ENCODE data around the gene NACA2. TPM values are rescaled to one million over a fixed set of nuclear protein-coding genes. Genes with fewer than 3 reads are reported as not detected.

The NACA2 gene
- total RNA-seq, 1 donor from 2014 or later = not detected

DNA sequence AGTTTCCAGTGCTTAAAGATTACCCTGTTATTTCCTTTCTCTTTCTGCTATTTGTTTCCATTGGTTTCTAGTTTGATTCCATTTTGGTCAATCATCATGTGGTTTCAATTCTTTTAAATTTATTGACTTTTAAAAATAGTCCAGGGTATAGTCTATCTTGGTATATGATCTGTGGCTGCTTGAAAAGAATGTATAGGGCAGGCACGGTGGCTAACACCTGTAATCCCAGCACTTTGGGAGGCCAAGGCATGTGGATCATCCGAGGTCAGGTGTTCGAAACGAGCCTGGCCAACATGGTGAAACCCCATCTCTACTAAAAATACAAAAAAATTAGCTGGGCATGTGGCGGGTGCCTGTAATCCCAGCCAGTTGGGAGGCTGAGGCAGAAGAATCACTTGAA lies 34.5 kb upstream of the NACA2 start:
- H3K9me3 Mint-ChIP-seq (ENCODE audit: low read depth) = peaks cover 13% of the 10 kb centered on the region
- DNase-seq (ENCODE audit: low spot score) = no peak
- H3K27ac Mint-ChIP-seq (ENCODE audit: unreplicated experiment) = no peak overlapping the region
- no peaks in the 10 kb centered on the region for H3K27me3 Mint-ChIP-seq (ENCODE audit: low read depth)
- H3K4me3 Mint-ChIP-seq (ENCODE audit: unreplicated experiment) = no peak overlapping the region
- no peaks in the 10 kb centered on the region for H3K4me1 Mint-ChIP-seq (ENCODE audit: low read depth)
- no peaks in the 10 kb centered on the region for H3K36me3 Mint-ChIP-seq (ENCODE audit: low read depth)
- TF ChIP-seq, protein P1, sequence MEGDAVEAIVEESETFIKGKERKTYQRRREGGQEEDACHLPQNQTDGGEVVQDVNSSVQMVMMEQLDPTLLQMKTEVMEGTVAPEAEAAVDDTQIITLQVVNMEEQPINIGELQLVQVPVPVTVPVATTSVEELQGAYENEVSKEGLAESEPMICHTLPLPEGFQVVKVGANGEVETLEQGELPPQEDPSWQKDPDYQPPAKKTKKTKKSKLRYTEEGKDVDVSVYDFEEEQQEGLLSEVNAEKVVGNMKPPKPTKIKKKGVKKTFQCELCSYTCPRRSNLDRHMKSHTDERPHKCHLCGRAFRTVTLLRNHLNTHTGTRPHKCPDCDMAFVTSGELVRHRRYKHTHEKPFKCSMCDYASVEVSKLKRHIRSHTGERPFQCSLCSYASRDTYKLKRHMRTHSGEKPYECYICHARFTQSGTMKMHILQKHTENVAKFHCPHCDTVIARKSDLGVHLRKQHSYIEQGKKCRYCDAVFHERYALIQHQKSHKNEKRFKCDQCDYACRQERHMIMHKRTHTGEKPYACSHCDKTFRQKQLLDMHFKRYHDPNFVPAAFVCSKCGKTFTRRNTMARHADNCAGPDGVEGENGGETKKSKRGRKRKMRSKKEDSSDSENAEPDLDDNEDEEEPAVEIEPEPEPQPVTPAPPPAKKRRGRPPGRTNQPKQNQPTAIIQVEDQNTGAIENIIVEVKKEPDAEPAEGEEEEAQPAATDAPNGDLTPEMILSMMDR (IDR thresholded peaks at IDR 0.05) = no peak

DNA sequence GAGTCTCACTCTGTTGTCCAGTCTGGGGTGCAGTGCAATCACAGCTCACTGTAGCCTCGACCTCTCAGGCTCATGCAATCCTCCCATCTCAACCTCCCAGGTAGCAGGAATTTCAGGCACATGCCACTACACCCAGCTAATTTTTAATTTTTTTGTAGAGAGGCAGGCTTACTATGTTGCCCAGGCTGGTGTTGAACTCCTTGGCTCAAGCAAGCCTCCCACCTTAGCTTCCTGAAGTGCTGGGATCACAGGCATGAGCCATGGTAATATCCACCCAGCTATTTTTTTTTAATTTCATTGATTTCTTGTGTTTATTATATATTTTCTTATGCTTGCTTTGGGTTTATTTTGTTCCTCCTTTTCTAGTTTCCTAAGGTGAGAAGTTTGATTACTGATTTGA lies 33.9 kb upstream of the NACA2 start:
- no peak overlapping the region for H3K27ac Mint-ChIP-seq (ENCODE audit: unreplicated experiment)
- no peaks in the 10 kb centered on the region for H3K36me3 Mint-ChIP-seq (ENCODE audit: low read depth)
- no peak overlapping the region for H3K4me3 Mint-ChIP-seq (ENCODE audit: unreplicated experiment)
- TF ChIP-seq, protein P1 (IDR thresholded peaks at IDR 0.05) = no peak
- H3K9me3 Mint-ChIP-seq (ENCODE audit: low read depth) = peaks cover 17% of the 10 kb centered on the region
- no peak for DNase-seq (ENCODE audit: low spot score)
- H3K4me1 Mint-ChIP-seq (ENCODE audit: low read depth) = no peaks in the 10 kb centered on the region
- no peaks in the 10 kb centered on the region for H3K27me3 Mint-ChIP-seq (ENCODE audit: low read depth)

DNA sequence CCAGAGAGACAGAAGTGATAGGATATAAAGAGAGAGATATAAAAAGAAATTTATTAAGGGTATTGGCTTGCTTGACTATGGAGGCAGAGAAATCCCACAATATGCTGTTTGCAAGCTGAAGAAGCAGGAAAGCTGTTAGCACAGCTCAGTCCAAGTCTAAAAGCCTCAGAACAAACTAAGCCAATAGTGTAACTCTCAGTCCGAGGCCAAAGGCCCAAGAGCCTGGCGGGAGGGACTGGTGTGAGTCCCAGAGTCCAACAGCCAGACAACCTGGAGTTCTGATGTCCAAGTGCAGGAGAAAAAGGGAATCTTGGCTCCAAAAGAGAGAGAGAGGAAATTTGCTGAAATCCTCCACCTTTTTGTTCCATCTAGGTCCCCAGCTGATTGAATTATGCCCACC lies 30.3 kb upstream of the NACA2 start:
- peaks cover 30% of the 10 kb centered on the region for H3K9me3 Mint-ChIP-seq (ENCODE audit: low read depth)
- DNase-seq (ENCODE audit: low spot score) = no peak
- peaks cover 6% of the 10 kb centered on the region for H3K36me3 Mint-ChIP-seq (ENCODE audit: low read depth)
- no peak overlapping the region for H3K27ac Mint-ChIP-seq (ENCODE audit: unreplicated experiment)
- no peak overlapping the region for H3K4me3 Mint-ChIP-seq (ENCODE audit: unreplicated experiment)
- no peaks in the 10 kb centered on the region for H3K27me3 Mint-ChIP-seq (ENCODE audit: low read depth)
- no peaks in the 10 kb centered on the region for H3K4me1 Mint-ChIP-seq (ENCODE audit: low read depth)
- TF ChIP-seq, protein P1 (IDR thresholded peaks at IDR 0.05) = no peak

DNA sequence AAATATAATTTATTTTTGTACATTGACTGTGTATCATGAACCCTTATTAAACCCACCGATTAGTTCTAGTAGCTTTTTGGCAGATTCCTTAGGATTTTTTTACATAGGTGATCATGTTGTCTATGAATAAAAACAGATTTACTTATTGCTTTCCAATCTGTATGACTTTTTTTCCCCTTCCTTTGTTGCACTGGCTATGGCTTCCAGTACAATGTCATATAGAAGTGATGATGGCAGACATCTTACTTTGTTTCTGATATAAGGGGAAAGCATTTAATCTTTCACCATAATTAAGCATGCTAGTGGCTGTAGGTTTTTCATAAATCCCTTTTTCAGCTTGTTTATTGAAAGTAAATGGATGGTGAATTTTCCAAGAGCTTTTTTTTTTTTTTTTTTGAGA lies 28.9 kb upstream of the NACA2 start:
- H3K36me3 Mint-ChIP-seq (ENCODE audit: low read depth) = peaks cover 6% of the 10 kb centered on the region
- no peak for DNase-seq (ENCODE audit: low spot score)
- no peak overlapping the region for H3K4me3 Mint-ChIP-seq (ENCODE audit: unreplicated experiment)
- peaks cover 36% of the 10 kb centered on the region for H3K9me3 Mint-ChIP-seq (ENCODE audit: low read depth)
- H3K27me3 Mint-ChIP-seq (ENCODE audit: low read depth) = no peaks in the 10 kb centered on the region
- TF ChIP-seq, protein P1 (IDR thresholded peaks at IDR 0.05) = no peak
- peaks cover 9% of the 10 kb centered on the region for H3K4me1 Mint-ChIP-seq (ENCODE audit: low read depth)
- no peak overlapping the region for H3K27ac Mint-ChIP-seq (ENCODE audit: unreplicated experiment)

DNA sequence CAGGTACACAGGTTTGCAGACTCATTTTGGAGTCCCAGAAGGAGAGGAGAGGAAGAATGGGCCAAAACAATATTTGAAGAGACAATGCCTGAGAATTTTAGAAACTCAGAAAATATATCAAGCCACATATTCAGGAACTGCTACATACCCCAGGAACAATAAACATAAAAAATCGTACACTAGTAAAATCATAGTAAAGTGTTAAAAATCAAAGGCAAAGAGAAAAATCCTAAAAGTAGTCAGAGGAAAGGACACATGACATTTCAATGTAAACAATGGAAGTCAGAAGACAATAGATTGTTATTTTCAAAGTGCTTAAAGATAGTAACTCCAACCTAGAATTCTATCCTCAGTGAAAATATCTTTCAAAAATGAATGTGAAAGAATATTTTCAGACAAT lies 28.5 kb upstream of the NACA2 start:
- TF ChIP-seq, protein P1 (IDR thresholded peaks at IDR 0.05) = no peak
- Mint-ChIP-seq H3K4me1 (ENCODE audit: low read depth) (peaks cover 10% of the 10 kb centered on the region), H3K27me3 (ENCODE audit: low read depth) (no peaks in the 10 kb centered on the region), H3K4me3 (ENCODE audit: unreplicated experiment) (no peak overlapping the region), H3K27ac (ENCODE audit: unreplicated experiment) (no peak overlapping the region), H3K9me3 (ENCODE audit: low read depth) (peaks cover 37% of the 10 kb centered on the region), H3K36me3 (ENCODE audit: low read depth) (peaks cover 6% of the 10 kb centered on the region)
- no peak for DNase-seq (ENCODE audit: low spot score)

All from chondrocyte (in vitro differentiated cells).